Raji (cell line): ENCODE results near the gene NTM.

ENCODE experiments used
- POLR2A ChIP-seq: IDR thresholded peaks from 2 replicates; pipeline ENCODE4 v1.6.1; 2011; ENCODE audit warnings: low read depth, low read length, control low read depth; ENCODE audit not compliant: insufficient read depth

NTM gene

GRCh38 chr11:132264616-132265015 is 894.2 kb downstream of the NTM start:
- no peak for TF ChIP-seq POLR2A

GRCh38 chr11:132278801-132279574 is 908.6 kb downstream of the NTM start:
- TF ChIP-seq POLR2A, result no peak

GRCh38 chr11:132284048-132284447 is 913.6 kb downstream of the NTM start:
- no peak for TF ChIP-seq POLR2A

GRCh38 chr11:132284611-132285010 is 914.2 kb downstream of the NTM start:
- no peak for TF ChIP-seq POLR2A

GRCh38 chr11:132285631-132286030 is 915.2 kb downstream of the NTM start:
- TF ChIP-seq POLR2A, result no peak

GRCh38 chr11:132286106-132286505 is 915.7 kb downstream of the NTM start:
- TF ChIP-seq POLR2A, result no peak

- TF ChIP-seq POLR2A, result no peak
These were observed 917.6 kb downstream of the NTM start for GRCh38 chr11:132288036-132288435.

GRCh38 chr11:132289590-132290256 is 919.3 kb downstream of the NTM start:
- no peak for TF ChIP-seq POLR2A

GRCh38 chr11:132293586-132293985 is 923.2 kb downstream of the NTM start:
- TF ChIP-seq POLR2A, result no peak

- TF ChIP-seq POLR2A, result no peak
These were observed 926.7 kb downstream of the NTM start for GRCh38 chr11:132296946-132297610.

- TF ChIP-seq POLR2A, result no peak
These were observed 927.9 kb downstream of the NTM start for GRCh38 chr11:132298357-132298756.

- no peak for TF ChIP-seq POLR2A
These were observed 929.9 kb downstream of the NTM start for GRCh38 chr11:132300283-132300682.

- TF ChIP-seq POLR2A, result no peak
These were observed 931.0 kb downstream of the NTM start for GRCh38 chr11:132301465-132301864.

- no peak for TF ChIP-seq POLR2A
These were observed 931.5 kb downstream of the NTM start for GRCh38 chr11:132301900-132302299.

GRCh38 chr11:132307309-132308020 is 937.0 kb downstream of the NTM start:
- TF ChIP-seq POLR2A, result no peak

- no peak for TF ChIP-seq POLR2A
These were observed 940.3 kb downstream of the NTM start for GRCh38 chr11:132310390-132311375.
